IPS-15b (cell line): ENCODE measurements around the gene VAV2.

Source experiments
- H3K27me3 ChIP-seq: one replicate; pipeline ENCODE4 v1.6.1; 2013; ENCODE audit warnings: low read length; ENCODE audit not compliant: control insufficient read depth, insufficient read depth
- H3K36me3 ChIP-seq: one replicate; pipeline ENCODE4 v1.6.1; 2013; ENCODE audit warnings: low read length; ENCODE audit not compliant: control insufficient read depth, insufficient read depth
- H3K4me1 ChIP-seq: one replicate; pipeline ENCODE4 v1.6.1; 2013; ENCODE audit warnings: mild to moderate bottlenecking, low read length; ENCODE audit not compliant: control insufficient read depth, insufficient read depth
- H3K4me3 ChIP-seq: one replicate; pipeline ENCODE4 v1.5.1; 2013; ENCODE audit warnings: low read depth, low read length
- H3K9ac ChIP-seq: one replicate; pipeline ENCODE4 v1.6.1; 2013; ENCODE audit warnings: low read depth, mild to moderate bottlenecking, low read length
- H3K9me3 ChIP-seq: one replicate; pipeline ENCODE4 v1.6.1; 2013; ENCODE audit warnings: mild to moderate bottlenecking, low read length; ENCODE audit not compliant: control insufficient read depth, insufficient read depth

VAV2 gene

GRCh38 chr9:133948131-133948530 is 44.0 kb downstream of the VAV2 start:
- Histone ChIP-seq H3K4me1 (no peaks in the 10 kb centered on the region), H3K4me3 (no peak overlapping the region), H3K27me3 (no peaks in the 10 kb centered on the region), H3K9me3 (no peaks in the 10 kb centered on the region), H3K36me3 (peaks cover 4% of the 10 kb centered on the region), H3K9ac (no peak overlapping the region)

- Histone ChIP-seq H3K9ac (no peak overlapping the region), H3K4me3 (no peak overlapping the region), H3K4me1 (no peaks in the 10 kb centered on the region), H3K9me3 (no peaks in the 10 kb centered on the region), H3K27me3 (no peaks in the 10 kb centered on the region), H3K36me3 (peaks cover 6% of the 10 kb centered on the region)
Observed at GRCh38 chr9:133946840-133947486, 45.2 kb downstream of the VAV2 start.

- Histone ChIP-seq H3K9me3 (no peaks in the 10 kb centered on the region), H3K27me3 (no peaks in the 10 kb centered on the region), H3K4me1 (no peaks in the 10 kb centered on the region), H3K4me3 (no peak overlapping the region), H3K36me3 (peaks cover 6% of the 10 kb centered on the region), H3K9ac (no peak overlapping the region)
Observed at GRCh38 chr9:133945977-133946753, 46.0 kb downstream of the VAV2 start.

- Histone ChIP-seq H3K9ac (no peak overlapping the region), H3K36me3 (peaks cover 6% of the 10 kb centered on the region), H3K27me3 (no peaks in the 10 kb centered on the region), H3K9me3 (no peaks in the 10 kb centered on the region), H3K4me1 (no peaks in the 10 kb centered on the region), H3K4me3 (no peak overlapping the region)
Observed at GRCh38 chr9:133945314-133945975, 46.7 kb downstream of the VAV2 start.

GRCh38 chr9:133944746-133945135 is 47.4 kb downstream of the VAV2 start:
- H3K4me3 ChIP-seq = no peak overlapping the region
- H3K9me3 ChIP-seq = no peaks in the 10 kb centered on the region
- H3K36me3 ChIP-seq = peaks cover 6% of the 10 kb centered on the region
- no peak overlapping the region for H3K9ac ChIP-seq
- H3K27me3 ChIP-seq = no peaks in the 10 kb centered on the region
- H3K4me1 ChIP-seq = no peaks in the 10 kb centered on the region

GRCh38 chr9:133943781-133944745 is 48.1 kb downstream of the VAV2 start:
- Histone ChIP-seq H3K9ac (no peak overlapping the region), H3K27me3 (no peaks in the 10 kb centered on the region), H3K4me1 (no peaks in the 10 kb centered on the region), H3K9me3 (no peaks in the 10 kb centered on the region), H3K36me3 (peaks cover 6% of the 10 kb centered on the region), H3K4me3 (no peak overlapping the region)

GRCh38 chr9:133943036-133943780 is 48.9 kb downstream of the VAV2 start:
- Histone ChIP-seq H3K36me3 (peaks cover 7% of the 10 kb centered on the region), H3K4me1 (no peaks in the 10 kb centered on the region), H3K27me3 (no peaks in the 10 kb centered on the region), H3K9me3 (no peaks in the 10 kb centered on the region), H3K4me3 (no peak overlapping the region), H3K9ac (no peak overlapping the region)

GRCh38 chr9:133942206-133942975 is 49.7 kb downstream of the VAV2 start:
- no peak overlapping the region for H3K4me3 ChIP-seq
- no peaks in the 10 kb centered on the region for H3K9me3 ChIP-seq
- no peaks in the 10 kb centered on the region for H3K4me1 ChIP-seq
- peaks cover 9% of the 10 kb centered on the region for H3K36me3 ChIP-seq
- H3K9ac ChIP-seq = no peak overlapping the region
- no peaks in the 10 kb centered on the region for H3K27me3 ChIP-seq

GRCh38 chr9:133939845-133940244 is 52.3 kb downstream of the VAV2 start:
- Histone ChIP-seq H3K9me3 (no peaks in the 10 kb centered on the region), H3K36me3 (peaks cover 13% of the 10 kb centered on the region), H3K4me1 (no peaks in the 10 kb centered on the region), H3K4me3 (no peak overlapping the region), H3K9ac (no peak overlapping the region), H3K27me3 (no peaks in the 10 kb centered on the region)

- no peaks in the 10 kb centered on the region for H3K4me1 ChIP-seq
- no peak overlapping the region for H3K9ac ChIP-seq
- no peaks in the 10 kb centered on the region for H3K9me3 ChIP-seq
- no peaks in the 10 kb centered on the region for H3K27me3 ChIP-seq
- peaks cover 13% of the 10 kb centered on the region for H3K36me3 ChIP-seq
- H3K4me3 ChIP-seq = no peak overlapping the region
Observed at GRCh38 chr9:133939171-133939785, 52.8 kb downstream of the VAV2 start.
